Stimulated activated CD4-positive, alpha-beta T cell treated with anti-CD3 and anti-CD28 coated beads, Interleukin-1b, Interleukin-23, amount 100 ng/mL, for 24 hours (primary cell): ENCODE data around the gene SARS2.

Experiments used
- DNase-seq, 4 experiments: peaks; one replicate each; pipeline ENCODE4 v3.0.0-alpha.2; 2020; ENCODE audit warnings: low read depth in 4 of 4, low spot score in 1 of 4

The SARS2 gene

GRCh38 chr19:38867171-38867780 is 63.3 kb downstream of the SARS2 start:
- DNase-seq = no peak
